Heart left ventricle (tissue), 16 donors: ENCODE measurements around the gene CAMKMT. TPM values are rescaled to one million over a fixed set of nuclear protein-coding genes. Genes with fewer than 3 reads are reported as not detected.
A peak's percentile ranks its signal among the peaks of the same experiment; 100 is the strongest.

Experiments used
- ATAC-seq, 4 donors: fragments of 200-7000 bp; cut with Tn5 transposase; one replicate each; pipeline ENCODE4 v1.9.1; 2020 to 2022; ENCODE audit warnings: moderate library complexity in 4 of 4, mild to moderate bottlenecking in 3 of 4, moderate number of reproducible peaks in 1 of 4
- DNase-seq, 5 donors: peaks; one replicate each; pipeline ENCODE4 v3.0.0-alpha.2; 2020
- H3K27ac ChIP-seq, 12 donors: fragments of 200-600 bp; sonication (generic) in 4 of 12; one replicate each; pipeline versions ENCODE4 v1.5.0 to v1.8.0; 2016 to 2022; ENCODE audit warnings: mild to moderate bottlenecking in 2 of 12
- H3K27me3 ChIP-seq, 9 donors: fragments of 200-600 bp; sonication (generic) in 2 of 9; one replicate each; pipeline versions ENCODE4 v1.5.1 to v1.8.0; 2016 to 2022; ENCODE audit warnings: mild to moderate bottlenecking in 3 of 9
- H3K36me3 ChIP-seq, 9 donors: fragments of 200-600 bp; sonication (generic) in 2 of 9; one replicate each; pipeline versions ENCODE4 v1.5.0 to v1.8.0; 2018 to 2022; ENCODE audit warnings: mild to moderate bottlenecking in 2 of 9
- H3K4me1 ChIP-seq, 12 donors: fragments of 200-600 bp; sonication (generic) in 4 of 12; one replicate each; pipeline versions ENCODE4 v1.5.0 to v1.8.0; 2016 to 2022; ENCODE audit warnings: mild to moderate bottlenecking in 3 of 12
- H3K4me3 ChIP-seq, 12 donors: fragments of 200-600 bp; sonication (generic) in 4 of 12; one replicate each; pipeline versions ENCODE4 v1.5.0 to v1.8.0; 2017 to 2022; ENCODE audit warnings: mild to moderate bottlenecking in 9 of 12, moderate library complexity in 4 of 12
- H3K9me3 ChIP-seq, 12 donors: fragments of 200-600 bp; sonication (generic) in 4 of 12; one replicate each; pipeline versions ENCODE4 v1.5.0 to v1.8.0; 2016 to 2022; ENCODE audit warnings: mild to moderate bottlenecking in 1 of 12
- CTCF ChIP-seq, 12 donors: fragments of 200-600 bp; sonication (generic) in 4 of 12; IDR thresholded peaks; one replicate each; pipeline versions ENCODE4 v1.5.0 to v1.8.0; 2018 to 2022; ENCODE audit warnings: antibody characterized with exemption in 12 of 12, mild to moderate bottlenecking in 5 of 12
- POLR2A ChIP-seq, 2 donors: fragments of 450-650 bp; IDR thresholded peaks; one replicate each; pipeline ENCODE4 v1.6.1; 2017; ENCODE audit warnings: antibody characterized with exemption in 2 of 2, mild to moderate bottlenecking in 2 of 2, moderate library complexity in 2 of 2
- WGBS, 4 donors: extraction: QIAGEN DNeasy Blood & Tissue Kit in 2 of 4; methylation state at CpG; one replicate each; pipeline versions ENCODE4 v1.1.5 to v1.1.7; 2013 to 2018; 5-methylcytosine and 5-hydroxymethylcytosine counted together
- intact Hi-C, 10 donors: fragments of 100-400 bp; cut with DNase I; formaldehyde crosslinking; loops; one replicate each; pipeline versions ENCODE4 v1.11.1 to v1.14.2; 2022
- polyA plus RNA-seq, 2 donors: library from polyadenylated mRNA; stranded (reverse); fragments of 200-250 nt; gene quantifications; one replicate each; pipeline ENCODE4 v1.2.3, GENCODE V29; 2013
- total RNA-seq, 9 donors: library from RNA; depleted of rRNA in 2 of 9; stranded (reverse); fragments of >200 nt in 2 of 9; fragmentation: NEBNext Ultra II Directional in 3 of 9; extraction: Animal tissue kit (Norgen Biotek cat#: 25700) in 3 of 9; gene quantifications; one replicate each; pipeline versions ENCODE4 v1.1.0 to v1.2.4, GENCODE V29; 2016 to 2023
- donor health status: ischemic (EF 13 %, LVEDD 7.1; RV severe dilation, severe dysfunction).
- donor health status: healthy with polysubstance abuse.
- donor health status: DM: no; HTN: yes; CAD: no.
- donor health status: DM: no; HTN: no; CAD: no.
- donor health status: ischemic (EF 25% LVEDD 6.9; RV normal size, moderate dysfunction).
- donor health status: ischemic (EF 25% LVEDD 5.7; RV mildly dilated, moderate dysfunction).
- donor health status: healthy.
- donor health status: DM: yes; HTN: yes; CAD: no.
- donor health status: ischemic (EF 35%, LVEDD 5.7; RV mildly dilated, moderate dysfunction).
- donor health status: nonischemic (EF 11% LVEDD 7.7; RV severe dilation, severe dysfunction).
- donor health status: DM: yes; HTN: yes; CAD: no.
- donor health status: PGD.
- donor health status: ischemic (EF 29% LVEDD 5.4; RV normal size, mild dysfunction).
- donor health status: nonischemic (EF 23%, LVEDD 6.1; RV moderate dilation, normal function).

CAMKMT gene
- total and polyA plus RNA-seq, 11 donors: 2.5 to 10.1 (median 4.4) TPM

GRCh38 chr2:44672431-44672830 is 310.7 kb downstream of the CAMKMT start:
- WGBS, 4 donors: 83 to 94% (median 91%) methylated on average over 1 of the region's 1 CpG
- Histone ChIP-seq H3K27me3 (no peaks in the 10 kb centered on the region), H3K27ac (no peak overlapping the region), H3K4me3 (no peak overlapping the region), H3K36me3 (no peaks in the 10 kb centered on the region), H3K4me1 (no peaks in the 10 kb centered on the region), H3K9me3 (no peaks in the 10 kb centered on the region)
- DNase-seq (no peak), ATAC-seq (no peak)
- intact Hi-C loops: no loop called here
- TF ChIP-seq CTCF (IDR thresholded peaks at IDR 0.05): no peak
- no peak for TF ChIP-seq POLR2A (IDR thresholded peaks at IDR 0.05)

- 54 to 70% (median 67%) methylated on average over 4 of the region's 4 CpGs for WGBS, 4 donors
- Histone ChIP-seq H3K36me3 (no peaks in the 10 kb centered on the region), H3K27me3 (no peaks in the 10 kb centered on the region), H3K27ac (no peak overlapping the region), H3K9me3 (no peaks in the 10 kb centered on the region), H3K4me3 (no peak overlapping the region), H3K4me1 (peaks cover 0 to 2% (median 0%) of the 10 kb centered on the region in 12 donors)
- no peak for ATAC-seq
- TF ChIP-seq POLR2A (IDR thresholded peaks at IDR 0.05) (no peak), CTCF (IDR thresholded peaks at IDR 0.05) (no peak)
- intact Hi-C loops: no loop called here
- no peak for DNase-seq
Observed at GRCh38 chr2:44674473-44675284, 312.9 kb downstream of the CAMKMT start.

GRCh38 chr2:44676379-44676778 is 314.6 kb downstream of the CAMKMT start:
- no peak overlapping the region for H3K27ac ChIP-seq
- no peak for ATAC-seq
- peaks cover 0 to 11% (median 0%) of the 10 kb centered on the region in 12 donors for H3K4me1 ChIP-seq
- H3K4me3 ChIP-seq: no peak overlapping the region
- no peaks in the 10 kb centered on the region for H3K36me3 ChIP-seq
- no peaks in the 10 kb centered on the region for H3K9me3 ChIP-seq
- no peaks in the 10 kb centered on the region for H3K27me3 ChIP-seq
- 96 to 98% (median 97%) methylated on average over 3 of the region's 3 CpGs for WGBS, 4 donors
- no peak for DNase-seq
- TF ChIP-seq POLR2A (IDR thresholded peaks at IDR 0.05) (no peak), CTCF (IDR thresholded peaks at IDR 0.05) (no peak)
- intact Hi-C loops: no loop called here

GRCh38 chr2:44679584-44679983 is 317.8 kb downstream of the CAMKMT start:
- no peak for TF ChIP-seq POLR2A (IDR thresholded peaks at IDR 0.05)
- no peak for TF ChIP-seq CTCF (IDR thresholded peaks at IDR 0.05)
- H3K4me1 ChIP-seq: peaks cover 0 to 11% (median 0%) of the 10 kb centered on the region in 12 donors
- DNase-seq: no peak
- WGBS, 4 donors: 69 to 79% (median 74%) methylated on average over 4 of the region's 4 CpGs
- H3K27me3 ChIP-seq: no peaks in the 10 kb centered on the region
- intact Hi-C loops: no loop called here
- no peak overlapping the region for H3K4me3 ChIP-seq
- peak; percentile 51 to 81 (median 66) for ATAC-seq
- H3K27ac ChIP-seq: no peak overlapping the region
- H3K36me3 ChIP-seq: no peaks in the 10 kb centered on the region
- no peaks in the 10 kb centered on the region for H3K9me3 ChIP-seq
